HG02884 (cell line): Measurements from ENCODE around the gene SIAE.
"Not testable (repeated sequence)": the region's sequence is repeated elsewhere in the genome, so short reads cannot be mapped to it uniquely, and the experiment has no call there.

Experiments
- ATAC-seq: cut with Tn5 transposase; IDR thresholded peaks from one replicate; pipeline ENCODE4 v1.9.1; 2021; ENCODE audit warnings: mild to moderate bottlenecking, moderate library complexity; ENCODE audit not compliant: unreplicated experiment

Gene SIAE

DNA sequence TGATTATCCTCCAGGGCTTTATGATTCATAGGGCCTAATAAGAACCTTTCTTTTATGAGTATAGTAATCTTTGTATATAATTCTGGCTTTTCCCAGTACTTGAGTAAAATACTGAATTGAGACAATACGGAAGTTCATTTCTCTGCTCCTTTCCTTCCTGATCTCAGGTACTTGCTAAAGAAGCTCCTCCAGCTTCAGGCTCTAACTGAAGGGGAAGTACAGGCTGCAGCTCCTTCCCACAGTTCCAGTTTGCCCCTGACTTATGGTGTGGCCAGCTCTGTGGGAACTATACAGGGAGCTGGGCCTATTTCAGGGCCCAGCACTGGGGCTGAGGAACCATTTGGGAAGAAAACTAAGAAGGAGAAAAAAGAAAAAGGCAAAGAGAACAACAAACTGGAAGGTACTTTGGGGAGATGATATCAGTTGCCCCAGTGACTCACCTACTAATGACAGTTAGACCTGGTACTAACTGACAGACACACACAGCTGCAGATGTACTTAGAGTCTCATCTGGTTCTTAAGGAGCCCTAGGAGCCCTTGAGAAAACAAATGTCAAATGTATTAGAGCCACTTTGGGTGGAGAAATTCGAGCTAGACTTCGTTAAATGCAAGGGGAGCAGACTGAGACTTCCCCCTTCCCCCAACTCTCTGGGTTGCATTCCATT lies 47.9 kb downstream of the SIAE start:
- no peak for ATAC-seq

DNA sequence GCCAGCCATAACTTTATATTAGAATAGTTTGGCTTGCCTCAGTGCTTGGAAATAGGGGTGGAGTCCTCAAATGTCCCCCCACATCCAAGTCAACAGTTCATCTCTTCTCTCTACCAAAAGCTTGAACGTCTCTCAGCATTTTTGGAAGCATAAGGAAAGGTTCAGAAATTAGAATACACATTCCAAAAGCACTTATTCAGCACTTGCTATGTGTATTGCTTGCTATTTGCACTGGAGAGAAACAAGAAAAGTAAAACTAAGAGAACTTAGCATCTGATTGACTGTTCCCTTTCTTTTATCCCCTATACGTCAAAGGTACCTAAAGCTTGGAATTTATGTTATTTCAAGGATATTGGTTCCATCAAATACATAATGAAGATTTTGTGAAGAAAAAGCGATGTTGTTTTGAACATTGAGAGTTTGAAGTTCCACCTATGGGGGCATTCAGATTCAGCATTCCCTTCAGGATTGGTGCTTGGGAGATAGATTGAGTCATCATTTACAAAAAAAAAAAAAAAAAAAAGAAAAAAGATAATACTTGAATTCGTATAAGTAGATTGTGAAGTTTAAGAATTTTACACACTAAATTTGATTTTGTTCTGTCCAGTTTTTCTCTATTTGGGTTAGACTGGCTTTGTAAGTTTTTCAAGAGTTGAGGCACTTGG lies 49.5 kb downstream of the SIAE start:
- ATAC-seq: no peak

DNA sequence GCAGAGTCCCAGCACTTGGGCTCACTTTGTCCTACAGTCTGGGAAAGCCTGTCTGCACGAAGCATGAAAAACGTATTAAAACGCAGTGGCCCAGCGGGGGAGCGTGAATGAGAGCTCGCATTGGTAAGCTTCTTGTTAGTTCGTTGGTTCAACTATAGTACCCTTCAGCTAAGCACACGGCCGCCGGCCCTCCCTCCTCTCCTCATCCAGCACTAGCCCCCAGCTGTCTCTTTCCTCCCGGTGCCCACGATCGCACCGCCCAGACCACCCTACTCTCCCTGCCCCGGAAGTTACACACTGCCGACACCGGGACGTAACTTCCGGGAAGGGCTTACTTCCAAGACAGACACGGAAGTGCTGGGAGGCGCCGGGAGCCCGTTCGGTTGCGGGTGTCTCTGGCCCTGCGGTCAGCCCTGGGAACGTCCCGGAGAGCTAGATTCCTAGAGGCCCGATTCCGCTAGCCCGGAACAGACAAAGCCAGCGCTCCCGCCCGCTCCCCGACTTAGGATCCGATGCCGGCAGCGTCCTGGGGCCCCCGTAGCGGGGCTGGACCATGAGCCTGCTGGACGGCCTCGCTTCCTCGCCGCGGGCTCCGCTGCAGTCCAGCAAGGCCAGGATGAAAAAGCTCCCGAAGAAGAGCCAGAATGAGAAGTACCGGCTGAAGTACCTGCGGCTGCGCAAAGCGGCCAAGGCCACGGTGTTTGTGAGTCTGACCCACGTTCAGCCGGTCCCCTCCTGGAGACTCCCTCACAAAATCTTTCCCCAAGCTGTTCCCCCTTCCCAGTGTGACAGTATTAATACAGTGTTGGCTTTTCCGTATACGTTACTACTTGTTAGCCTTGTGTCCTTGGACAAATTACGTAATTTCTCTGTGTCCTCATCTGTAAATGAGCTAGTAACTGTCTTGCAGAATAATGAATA lies 50.7 kb downstream of the SIAE start, which contains the start of gene TBRG1:
TBRG1 (plus strand) TSS at position 334 of the 921 bp plus-strand sequence; CDS start at position 554, 220 bp downstream.
- ATAC-seq: peak; percentile 98

DNA sequence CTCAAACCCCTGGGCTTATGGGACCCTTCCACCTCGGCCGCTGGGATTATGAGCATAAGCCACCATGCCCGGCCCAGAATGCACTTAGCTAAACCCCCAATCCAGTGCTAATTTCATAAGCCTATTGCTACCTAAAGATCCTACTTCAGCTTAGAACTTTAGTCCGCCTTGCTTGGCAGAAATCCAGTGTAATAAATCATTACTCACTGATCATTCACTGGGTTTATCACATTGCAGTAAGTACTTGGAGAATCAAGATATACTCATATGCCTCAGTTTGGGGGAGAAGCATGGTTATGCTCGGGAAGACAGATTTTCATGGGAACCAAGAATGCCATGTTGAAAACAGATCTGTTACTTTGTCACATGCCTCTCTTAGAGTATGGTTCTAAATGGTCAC lies 54.7 kb downstream of the SIAE start:
- ATAC-seq: no peak

DNA sequence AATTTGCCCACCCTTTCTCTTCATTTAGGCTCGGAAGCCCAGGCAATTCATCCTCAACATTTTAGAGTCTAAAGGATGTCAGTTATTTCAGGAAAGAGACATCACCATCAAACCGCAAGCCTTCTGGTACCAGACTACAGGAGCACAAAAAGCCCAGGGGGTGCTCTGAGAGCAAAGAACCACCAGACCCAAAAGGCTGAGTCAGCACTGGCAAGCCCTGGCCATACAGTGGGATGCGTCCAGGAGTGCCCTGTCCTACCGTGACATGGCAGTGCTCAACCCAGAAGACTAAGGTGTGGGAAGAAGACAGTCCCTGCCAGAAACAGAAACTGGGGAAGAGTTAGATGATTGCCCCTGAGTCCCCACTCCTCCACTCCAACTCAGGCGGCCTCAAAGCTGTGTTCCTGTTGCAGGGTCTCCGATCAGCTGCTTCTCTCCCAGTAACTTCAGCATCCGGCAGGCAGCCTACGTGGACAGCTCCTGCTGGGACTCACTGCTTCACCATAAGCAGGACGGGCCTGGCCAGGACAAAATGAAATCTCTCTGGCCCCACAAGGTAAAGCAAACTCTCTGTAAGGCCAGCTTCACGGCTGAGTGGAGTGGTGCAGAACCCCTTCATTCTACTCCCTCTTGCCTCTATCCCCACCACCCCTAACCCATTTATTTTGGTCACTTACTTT lies 60.8 kb downstream of the SIAE start:
- no peak for ATAC-seq

DNA sequence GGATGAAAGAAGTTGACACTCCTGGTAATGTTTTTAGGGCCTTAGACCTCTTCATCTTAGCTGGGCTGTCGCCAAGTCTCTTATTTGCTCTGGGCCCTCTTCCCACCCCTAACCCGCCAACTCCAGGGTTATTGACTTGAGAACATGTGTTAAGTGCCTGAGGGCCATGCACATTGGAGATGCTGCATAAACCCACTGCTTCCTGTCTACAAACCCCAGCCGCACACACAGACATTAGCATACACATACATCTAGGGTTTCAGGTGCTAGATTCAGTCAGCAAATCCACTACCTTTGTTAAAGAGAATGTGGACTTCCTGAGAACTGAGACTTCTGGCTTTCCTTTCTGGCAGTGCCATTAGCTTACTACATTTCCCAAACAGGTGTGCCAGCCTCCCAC lies 61.5 kb downstream of the SIAE start:
- no peak for ATAC-seq

DNA sequence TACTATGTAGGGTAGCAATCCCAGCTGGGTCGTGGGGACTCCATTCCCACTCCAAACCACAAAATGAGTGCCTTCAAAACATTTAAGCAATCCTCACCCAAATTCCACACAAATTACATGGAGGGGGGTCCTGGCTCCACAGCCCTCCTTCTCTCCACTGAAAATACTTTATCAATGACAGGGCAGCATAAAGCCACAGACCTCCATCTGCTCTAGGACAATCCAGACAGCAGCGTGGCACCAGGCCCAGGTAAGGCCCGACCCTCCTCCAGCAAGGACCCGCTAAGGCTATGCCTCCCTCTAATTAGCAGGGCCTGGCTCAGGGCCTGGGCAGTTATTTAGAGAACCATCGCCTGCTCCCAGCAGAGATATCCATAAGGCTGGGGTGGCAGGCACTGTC lies 62.5 kb downstream of the SIAE start, which contains the start of gene PANX3:
PANX3 (plus strand) TSS at position 365 of the 400 bp plus-strand sequence. CDS start 129 bp downstream, outside the sequence.
- no peak for ATAC-seq

DNA sequence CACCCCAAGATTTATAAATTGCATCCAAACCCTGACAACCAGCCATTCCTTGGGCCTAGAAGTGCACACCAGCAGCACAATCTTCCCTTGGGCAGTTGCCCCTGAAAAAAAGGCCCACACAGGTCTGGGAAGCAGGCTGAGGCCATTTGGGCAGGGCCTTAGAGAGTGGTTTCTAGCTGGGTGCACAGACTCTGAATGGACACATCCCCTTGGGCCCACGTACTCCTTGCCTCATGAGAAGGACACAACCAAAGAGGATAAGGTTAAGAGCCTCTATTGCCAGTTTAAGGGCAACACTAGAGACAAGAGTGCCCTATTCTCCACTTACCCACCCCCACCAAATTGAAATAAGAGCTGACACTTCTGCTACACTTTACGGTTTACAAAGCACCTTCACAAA lies 63.2 kb downstream of the SIAE start:
- ATAC-seq: no peak

DNA sequence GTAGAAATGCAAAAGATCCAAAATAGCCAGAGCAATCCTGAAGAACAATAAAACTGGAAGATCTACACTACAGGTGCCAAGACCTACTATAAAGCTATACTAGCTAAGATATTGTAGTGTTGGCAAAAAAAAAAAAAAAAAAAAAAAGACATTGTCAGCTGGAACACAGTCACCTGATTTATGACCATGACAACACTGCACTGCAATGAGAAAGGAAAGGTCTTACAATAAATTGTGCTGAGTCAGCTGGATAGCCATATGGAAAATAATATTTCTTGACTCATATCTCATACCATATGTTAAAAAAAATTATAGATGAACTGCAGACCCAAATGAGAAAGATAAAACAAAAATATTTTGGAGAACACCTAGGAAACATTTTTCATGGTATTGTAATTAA lies 65.4 kb downstream of the SIAE start:
- no peak for ATAC-seq

DNA sequence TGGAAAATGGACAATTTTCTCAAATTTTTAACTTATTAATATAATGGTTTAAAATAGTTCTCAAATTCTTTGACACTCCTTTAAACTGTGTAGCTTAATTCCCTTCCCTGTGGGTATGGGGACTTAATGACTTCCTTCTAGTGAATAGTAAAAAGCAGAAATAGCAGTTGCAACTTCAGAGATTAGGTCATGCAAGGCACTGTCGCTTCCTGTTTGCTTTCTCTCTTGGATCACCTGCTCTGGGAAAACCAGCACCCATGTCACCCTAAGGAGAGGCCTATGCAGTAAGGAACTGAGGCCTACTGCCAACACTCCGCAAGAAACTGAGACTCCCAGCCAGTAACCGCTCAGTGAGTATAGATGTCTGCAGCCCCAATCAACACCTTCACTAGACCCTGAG lies 67.8 kb downstream of the SIAE start:
- ATAC-seq: no peak

DNA sequence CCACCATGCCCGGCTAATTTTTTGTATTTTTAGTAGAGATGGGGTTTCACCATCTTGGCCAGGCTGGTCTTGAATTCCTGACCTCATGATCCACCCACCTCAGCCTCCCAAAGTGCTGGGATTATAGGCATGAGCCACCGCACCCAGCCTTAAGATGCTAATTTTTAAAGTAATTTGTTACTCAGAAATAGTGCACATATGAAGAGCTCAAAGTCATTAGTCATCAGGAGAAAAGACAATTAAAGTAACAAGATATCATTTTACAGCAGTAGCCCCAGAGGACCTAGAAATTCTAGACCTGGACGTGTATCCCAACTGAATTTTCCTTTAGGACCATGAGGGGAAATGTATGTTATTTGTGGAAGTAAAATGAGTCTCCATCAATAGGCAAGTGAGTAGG lies 70.8 kb downstream of the SIAE start:
- ATAC-seq: not testable (repeated sequence)

DNA sequence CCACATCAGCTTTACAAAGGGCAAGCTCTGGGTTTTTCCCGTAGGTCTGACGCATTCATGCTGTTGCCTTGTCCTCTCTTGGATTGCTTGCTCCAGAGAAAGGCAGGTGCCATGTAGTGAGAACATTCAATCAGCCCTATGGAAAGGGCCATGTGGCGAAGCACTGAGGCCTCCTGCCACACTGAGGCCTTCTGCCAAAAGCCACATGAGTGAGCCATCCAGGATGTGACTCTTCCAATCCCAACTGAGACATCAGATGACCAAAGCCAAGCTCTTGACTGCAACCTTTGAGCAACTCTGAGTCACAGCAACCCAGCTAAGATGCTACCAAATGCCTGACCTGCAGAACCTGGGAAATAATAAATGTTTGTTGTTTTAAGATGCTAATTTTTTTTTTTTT lies 71.3 kb downstream of the SIAE start:
- no peak for ATAC-seq

DNA sequence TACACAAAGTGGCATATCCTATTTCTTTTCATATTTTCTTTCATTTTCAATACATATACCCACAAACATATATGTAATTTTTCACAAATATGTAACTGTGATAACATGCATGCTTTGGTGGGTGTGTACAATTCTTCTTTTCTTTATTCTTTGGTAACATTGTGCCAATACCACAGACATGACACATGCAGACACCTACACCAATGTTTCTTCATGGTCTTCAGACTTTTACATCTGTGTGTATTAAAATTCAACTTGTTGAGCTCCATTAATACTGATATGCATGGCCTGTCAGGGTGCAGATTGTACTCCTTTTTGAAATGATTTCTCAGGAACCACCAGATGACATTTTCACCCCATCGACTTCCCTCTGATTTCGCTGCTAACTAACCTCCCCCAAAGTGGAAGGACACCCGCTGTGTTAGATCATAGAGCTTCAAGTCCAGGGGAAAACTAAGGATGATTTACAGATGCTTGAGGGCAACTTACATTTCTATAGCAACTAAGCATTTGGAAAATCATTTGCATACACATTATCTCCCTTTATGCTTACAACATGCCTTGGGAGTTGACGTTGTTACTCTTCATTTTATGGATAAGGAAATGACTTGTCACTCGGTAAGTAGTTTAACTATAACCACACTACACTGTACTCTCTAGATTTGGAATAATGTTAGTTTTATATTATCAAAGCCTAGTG lies 72.8 kb downstream of the SIAE start:
- no peak for ATAC-seq

DNA sequence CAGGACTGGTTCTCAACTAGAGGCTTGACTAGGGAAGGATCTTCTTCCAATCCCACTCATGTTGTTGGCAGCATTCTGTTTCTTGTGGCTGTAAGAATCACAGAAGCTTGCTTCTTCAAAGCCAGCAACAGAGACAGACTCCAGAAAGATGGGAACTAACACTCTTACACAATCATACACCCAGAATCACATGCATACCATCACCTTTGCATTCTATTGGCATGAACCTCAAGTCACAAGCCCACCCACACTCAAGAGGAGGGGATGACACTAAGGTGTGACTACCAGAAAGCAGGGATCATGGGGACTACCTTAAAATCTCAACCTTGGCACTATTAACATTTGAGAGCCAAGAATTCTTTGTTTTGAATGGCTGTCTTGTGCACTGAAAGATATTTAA lies 75.9 kb downstream of the SIAE start:
- ATAC-seq: no peak

DNA sequence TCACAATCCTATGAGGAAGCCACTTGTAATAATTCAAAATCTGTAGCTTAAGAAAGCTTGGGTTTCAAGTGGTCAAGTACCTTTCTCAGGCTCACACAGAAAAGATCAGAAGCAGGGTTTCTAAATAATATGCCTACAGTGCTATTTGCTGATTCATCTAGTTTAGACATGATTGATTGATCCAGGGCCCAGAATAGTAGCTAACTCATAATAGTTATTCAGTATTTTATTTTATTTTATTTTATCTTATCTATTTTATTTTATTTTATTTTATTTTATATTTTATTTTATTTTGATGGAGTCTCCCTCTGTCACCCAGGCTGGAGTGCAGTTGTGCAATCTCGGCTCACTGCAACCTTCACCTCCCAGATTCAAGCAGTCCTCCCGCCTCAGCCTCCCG lies 78.2 kb downstream of the SIAE start:
- ATAC-seq: no peak

DNA sequence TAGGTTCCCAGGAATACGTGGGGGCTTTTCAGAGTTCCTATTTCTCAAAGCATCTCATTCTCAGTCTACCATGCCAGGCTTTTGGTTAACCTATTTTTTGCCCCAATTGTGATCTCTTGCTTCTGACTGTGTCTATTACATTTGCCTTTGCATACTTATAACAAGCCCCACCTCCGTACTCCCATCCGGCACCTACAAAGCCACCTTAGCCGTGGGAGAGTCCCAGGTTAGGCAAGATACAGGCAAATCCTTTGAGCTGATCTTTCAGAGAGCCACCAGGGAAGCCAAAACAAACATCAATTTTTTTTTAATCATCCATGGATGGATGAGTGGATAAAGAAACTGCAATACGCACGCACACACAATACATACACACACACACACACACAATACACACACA lies 80.9 kb downstream of the SIAE start:
- no peak for ATAC-seq

DNA sequence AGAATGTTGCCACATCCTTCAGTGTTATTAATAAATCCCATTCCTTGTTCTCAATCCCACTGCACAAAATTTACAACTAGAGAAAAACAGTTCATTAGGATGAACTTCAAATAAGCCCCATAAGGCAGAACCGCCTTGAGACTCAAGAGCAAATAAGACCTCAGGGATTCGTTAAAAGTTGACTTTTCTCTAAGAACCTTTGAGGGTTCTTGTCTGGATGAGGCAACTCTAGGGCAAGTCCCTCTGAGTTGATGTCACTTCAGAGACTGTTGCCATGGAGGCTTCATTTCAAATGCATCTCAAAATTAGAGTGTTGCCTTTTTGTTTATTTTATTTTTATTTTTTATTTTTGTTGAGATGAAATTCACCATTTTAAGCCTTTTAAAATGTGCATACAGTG lies 82.1 kb downstream of the SIAE start:
- ATAC-seq: no peak

DNA sequence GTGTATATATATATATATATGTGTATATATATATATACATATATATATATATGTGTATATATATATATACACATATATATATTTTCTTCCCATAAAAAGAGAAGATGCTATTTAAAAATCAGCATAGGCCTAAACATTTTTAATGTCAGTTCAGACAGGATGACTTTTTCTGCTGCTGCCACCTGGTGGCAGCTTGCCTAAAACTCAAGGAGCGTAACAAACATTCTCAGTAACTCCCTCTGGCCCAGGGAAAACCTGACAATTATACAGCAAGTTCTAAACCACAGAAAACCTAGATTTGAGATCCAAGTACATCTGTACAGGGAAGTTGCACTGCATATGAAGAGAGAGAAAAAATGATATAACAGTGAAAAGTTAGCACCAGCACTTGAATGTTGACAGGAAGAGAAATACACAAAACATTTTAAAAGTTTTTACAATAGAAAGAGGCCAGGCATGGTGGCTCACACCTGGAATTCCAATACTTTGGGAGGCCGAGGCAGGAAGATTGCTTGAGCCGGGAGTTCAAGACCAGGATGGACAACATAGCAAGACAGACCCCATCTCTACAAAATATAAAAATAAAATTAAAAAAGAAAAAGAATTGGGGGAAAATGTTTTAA lies 87.2 kb downstream of the SIAE start:
- ATAC-seq: peak; percentile 72

DNA sequence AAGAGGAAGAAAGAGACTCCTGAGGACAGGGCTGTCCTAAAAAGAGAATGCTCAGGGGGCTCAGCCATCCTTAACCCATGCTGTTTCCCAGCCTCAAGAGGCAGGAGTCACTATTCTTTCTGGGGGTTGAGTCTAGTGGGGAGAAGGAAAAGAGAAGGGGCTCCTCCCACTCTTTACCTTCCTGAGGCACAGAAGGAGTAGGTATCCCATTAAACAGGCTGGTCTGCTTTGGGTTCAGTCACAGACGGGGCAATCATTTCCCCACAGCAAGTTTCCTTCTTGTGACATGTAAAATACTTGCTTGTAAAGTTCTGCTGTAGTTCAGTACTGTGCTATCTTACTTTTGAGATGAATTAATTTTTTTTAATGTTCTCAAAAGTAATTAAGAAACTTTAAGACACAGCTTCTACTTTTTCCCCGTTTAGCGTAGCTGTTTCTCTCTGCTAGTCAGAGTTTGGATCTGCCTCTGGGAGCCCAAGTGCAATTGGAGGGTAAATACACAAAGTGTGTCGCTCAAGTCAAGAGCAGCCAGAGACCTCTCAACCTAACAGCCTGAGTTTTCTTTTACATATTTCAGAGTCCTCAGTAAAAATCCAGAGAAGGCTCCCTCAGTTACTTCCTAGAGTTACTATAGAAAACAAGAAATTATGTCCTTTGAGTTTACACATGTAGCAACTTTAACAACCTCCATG lies 88.7 kb downstream of the SIAE start:
- no peak for ATAC-seq
